ENCODE results near the gene GAS7.
A peak's percentile ranks its signal among the peaks of the same experiment; 100 is the strongest.

GAS7 gene

DNA sequence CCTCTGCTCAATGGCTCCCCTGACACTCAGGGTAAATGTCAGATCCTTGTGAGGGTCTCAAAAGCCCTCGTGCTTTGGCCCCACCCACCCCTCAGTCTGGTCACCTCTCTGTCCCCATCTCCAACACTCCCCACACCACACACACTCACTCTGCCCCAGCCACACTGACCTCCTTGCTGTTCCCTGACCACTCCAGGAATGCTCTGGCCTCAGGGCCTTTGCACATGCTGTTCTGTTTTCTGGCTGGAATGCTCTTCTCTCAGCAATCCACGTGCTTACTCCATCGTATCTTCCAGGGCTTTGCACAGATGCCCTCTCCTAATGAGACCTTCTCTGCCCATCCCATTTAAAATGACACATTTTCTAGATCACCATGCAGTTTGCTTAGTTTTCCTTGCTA lies 28.2 kb downstream of the GAS7 start:
- no peak for DNase-seq

DNA sequence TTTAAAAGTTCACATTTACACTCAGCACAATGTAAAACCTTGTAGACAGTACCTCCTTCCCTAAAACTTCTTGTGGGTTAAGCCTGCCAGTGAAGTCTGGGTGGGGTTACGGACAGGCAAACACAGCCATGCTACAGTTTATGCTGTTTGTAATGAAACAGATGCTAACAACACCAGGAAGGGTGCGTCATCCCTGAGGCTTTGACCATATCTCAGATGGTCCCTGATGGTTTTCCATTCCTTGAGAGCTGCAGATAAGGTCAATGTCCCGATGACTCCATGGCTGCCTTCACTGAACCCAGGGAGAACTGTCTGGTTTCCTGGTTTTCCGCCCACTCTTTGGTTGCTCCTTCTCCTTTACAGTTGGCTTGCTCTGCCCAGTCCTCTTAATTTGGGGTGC lies 29.1 kb downstream of the GAS7 start:
- no peak for DNase-seq

DNA sequence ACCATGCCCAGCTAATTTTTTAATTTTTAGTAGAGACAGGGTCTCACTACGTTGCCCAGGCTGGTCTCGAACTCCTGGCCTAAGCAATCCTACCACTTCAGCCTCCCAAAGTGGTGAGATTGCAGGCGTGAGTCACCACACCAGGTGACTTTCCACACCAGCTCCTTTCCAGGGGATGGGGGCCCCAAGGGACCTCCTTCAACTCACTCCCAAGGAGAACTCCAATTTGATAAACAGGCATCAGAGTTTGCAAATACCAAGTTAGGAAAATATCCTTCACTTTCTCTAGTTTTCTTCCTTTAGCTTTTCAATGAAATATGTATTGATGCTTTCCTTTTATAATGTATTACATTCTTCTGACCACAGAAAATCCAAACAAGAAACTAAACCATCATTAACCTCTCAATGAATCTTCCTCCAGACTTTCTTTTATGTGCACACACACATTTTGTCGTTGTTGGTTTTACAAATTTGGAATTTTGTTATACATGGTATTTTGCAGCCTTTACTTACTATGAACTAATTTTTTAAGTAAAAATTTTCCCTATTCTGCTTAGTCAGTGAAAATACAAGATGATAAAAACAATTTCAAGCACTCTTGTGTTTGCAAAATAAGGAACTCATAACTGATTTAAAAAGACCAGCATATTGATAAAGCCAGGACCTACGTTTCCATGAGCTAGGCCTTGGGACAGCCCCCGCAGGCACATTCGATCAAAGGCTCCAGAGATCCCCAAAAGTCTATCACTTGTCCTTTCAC lies 32.0 kb downstream of the GAS7 start:
- DNase-seq, result no peak

DNA sequence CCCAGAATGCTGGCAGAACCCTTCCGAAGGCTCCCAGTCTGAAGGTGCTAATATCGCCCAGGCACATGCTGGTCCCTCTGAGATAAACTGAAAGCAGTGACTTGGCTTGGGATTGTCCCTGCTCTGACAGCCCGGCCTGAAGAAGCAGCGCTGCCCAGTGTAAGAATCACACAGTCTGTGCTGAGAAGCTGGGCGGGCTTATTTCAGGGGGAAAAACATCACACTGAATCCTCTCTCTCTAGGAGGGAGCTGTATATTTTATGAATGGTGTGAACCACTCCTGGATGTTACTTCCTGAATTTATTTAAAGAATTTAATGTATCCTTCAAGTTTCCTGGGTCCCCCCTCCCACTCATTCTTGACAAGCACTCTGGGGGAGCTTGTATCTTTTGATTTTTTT lies 36.3 kb downstream of the GAS7 start:
- no peak for DNase-seq

DNA sequence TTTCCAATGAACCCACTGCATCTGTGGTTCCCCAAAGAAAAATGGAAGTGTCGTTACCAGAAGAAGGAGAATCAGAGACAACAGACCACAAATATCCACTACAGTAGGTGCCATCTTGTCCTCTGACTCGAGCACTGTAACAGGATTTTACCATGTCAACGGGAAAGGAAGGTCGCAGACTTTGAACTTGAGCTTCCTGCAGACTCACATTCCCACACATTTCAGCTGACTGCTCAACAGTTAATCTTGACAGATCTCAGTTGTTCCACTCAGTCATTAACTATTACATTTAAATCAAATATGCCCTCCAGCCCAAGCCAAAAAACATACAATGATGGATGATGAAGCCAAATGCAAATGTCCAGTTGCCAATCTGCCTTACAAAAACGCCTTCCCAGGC lies 37.0 kb downstream of the GAS7 start:
- DNase-seq, result no peak

DNA sequence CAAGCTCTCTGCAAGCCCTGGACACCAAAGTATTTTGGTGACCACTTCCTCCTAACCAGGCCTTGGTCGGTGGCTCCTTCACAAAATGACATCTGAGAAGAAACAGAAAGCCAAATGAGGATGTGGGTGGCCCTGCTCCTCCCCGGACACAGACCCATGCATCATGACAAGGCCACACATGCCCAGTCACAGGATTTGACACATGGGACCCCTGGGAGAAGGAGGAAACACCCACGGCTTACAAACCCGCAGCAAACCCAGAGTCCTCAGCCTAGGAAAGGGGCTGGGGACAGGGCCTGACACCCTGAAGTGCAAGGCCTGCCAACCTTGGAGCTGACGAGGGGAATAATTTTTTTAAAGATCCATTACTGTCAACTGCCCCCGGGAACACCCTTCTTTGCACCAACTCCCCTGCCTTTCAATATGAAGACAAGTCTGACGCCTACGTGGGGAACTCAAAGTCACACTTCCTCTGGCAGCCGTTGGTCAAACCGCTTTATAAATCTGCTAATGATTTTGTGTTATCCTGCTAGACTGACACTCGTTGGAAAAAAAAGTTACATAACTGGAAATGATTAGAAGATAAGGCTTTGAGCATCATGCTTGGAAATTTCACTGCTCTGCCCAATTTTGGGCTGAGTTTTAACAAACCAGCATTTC lies 41.3 kb downstream of the GAS7 start:
- peak in 1 of 2 donors; percentile 40 for DNase-seq

DNA sequence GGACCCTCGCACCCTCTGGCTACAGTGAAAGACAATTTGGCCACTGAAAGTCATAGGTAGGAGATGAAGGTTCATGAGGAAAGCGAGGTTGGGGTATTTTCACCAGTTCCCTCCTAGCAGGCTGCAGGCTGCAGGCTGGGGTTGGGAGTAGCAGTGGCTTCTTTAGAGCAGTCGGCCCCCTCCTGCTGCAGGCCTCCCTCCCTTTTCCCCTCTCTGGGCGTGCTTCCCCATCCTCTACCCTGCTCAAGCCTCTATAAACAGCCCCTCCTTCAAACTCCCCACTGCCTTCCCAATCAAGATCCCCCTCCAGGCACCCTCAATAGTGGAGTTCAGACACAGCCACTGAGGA lies 41.8 kb downstream of the GAS7 start:
- DNase-seq, result no peak

DNA sequence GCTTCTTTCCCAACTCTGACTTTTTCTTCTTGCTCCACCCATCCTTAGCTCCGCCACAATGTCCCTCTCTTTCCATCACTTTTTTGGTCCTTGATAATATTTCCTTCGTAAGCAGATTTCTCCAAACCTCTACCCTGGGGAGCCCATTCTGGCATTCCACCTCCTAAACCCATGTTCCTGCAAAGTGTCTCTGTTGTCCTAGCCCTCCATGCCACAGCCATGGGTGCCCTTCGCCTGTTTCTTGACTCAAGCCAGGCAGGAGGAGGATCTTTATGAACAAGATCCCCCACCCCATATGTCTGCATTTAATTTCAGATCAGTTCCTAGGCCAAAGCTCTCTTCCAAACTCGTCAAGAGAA lies 42.4 kb downstream of the GAS7 start:
- no peak for DNase-seq

DNA sequence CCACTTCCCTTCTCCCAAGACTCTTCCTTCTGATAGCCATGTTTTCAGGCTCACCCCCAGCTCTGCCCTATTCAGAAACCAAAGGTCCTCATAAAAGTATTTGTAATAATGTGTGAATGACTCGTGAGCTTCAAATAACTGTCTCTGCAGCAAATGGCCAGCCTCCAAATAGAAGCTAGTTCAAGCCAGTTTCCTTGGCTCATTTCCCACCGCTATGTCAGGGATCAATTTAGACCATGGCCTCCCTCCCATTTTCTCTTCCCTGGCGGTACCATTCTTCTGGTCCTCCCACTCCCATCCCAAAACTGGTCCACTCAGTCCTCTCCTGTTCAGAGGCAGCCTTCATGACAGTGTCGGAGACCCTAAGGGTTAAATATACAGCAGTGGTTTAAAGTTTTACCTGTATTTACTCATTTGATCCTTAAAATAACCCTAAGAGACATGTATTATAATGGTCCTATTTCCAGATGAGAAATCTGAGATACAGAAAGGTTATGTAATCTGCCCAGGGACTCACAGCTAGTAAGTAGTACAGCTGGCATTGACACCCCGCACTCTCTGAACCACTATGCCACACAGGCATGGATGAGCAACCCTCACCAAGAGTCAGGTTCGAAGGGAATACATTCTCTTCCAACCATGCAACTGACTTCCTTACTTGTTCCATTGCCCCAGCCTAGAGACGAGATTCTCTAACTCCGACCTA lies 42.9 kb downstream of the GAS7 start:
- DNase-seq, result no peak

DNA sequence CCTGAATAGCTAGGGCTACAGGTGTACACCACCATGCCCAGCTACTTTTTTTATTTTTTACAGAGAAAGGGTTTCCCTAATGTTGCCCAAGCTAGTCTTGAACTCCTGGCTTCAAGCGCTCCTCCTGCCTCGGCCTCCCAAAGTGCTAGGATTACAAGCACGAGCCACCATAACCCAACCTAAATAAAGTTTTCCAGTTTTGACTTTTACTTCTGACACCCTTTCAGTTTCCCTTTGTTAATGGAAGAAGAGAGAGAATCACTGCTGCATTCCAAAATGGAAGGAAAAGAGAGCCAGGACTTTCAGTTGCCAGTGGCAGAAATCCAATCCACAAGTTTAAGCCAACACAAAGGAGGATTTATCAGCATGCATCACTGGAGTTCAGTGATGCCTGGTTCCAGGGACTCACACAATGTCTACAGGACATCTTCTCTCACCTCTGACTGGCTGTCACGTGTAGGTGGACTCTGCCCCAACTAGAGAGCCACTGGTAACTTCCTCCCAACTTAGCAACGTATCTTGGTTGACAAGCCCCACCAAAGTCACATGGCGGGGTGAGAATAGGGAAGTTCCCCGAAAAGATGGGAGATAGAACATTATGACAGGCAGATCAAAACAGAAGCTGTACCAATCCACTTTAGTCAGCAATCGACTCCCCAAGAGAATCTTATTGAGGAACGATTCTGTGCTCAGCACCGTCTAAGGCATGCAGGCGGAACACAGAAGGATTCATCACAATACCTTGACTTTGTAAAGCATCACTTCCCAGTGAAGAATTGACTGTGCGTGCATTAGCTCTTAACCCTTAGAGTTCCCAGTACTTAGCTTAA lies 46.5 kb downstream of the GAS7 start:
- DNase-seq, result peak in 1 of 2 donors; percentile 14

DNA sequence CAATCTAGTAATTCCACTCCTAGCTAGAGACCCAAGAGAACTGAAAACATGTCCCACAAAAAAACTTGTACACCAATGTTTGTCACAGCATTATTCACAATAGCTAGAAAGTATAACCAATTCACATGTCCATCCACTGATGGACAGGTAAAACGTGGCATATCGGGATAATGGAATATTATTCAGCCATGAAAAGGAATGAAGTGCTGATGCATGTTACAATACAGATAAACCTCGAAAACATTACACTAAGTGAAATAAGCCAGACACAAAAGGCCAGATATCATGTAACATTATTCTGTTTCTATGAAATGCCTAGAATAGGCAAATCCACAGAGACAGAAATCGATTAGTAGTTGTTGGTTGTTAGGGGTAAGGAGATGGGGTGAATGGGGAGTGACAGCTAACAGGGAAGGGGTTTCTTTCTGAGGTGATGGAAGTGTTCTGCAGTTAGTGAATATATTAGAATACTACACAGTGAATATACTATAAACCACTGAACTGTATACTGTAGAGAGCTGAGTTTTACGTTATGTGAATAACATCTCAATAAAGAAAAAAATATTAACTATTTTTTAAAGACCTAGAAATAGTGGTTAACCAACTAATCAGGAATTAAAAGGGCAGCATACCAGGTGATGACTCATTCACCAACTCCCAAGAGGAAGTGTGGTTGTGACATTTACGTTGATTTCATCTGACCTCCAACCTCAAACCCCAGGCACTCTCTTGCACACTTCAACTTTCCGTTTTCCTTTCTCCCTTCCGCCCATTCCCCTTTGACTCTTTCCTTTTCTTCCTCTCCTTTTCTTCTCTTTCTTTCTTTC lies 48.6 kb downstream of the GAS7 start:
- DNase-seq, result no peak

DNA sequence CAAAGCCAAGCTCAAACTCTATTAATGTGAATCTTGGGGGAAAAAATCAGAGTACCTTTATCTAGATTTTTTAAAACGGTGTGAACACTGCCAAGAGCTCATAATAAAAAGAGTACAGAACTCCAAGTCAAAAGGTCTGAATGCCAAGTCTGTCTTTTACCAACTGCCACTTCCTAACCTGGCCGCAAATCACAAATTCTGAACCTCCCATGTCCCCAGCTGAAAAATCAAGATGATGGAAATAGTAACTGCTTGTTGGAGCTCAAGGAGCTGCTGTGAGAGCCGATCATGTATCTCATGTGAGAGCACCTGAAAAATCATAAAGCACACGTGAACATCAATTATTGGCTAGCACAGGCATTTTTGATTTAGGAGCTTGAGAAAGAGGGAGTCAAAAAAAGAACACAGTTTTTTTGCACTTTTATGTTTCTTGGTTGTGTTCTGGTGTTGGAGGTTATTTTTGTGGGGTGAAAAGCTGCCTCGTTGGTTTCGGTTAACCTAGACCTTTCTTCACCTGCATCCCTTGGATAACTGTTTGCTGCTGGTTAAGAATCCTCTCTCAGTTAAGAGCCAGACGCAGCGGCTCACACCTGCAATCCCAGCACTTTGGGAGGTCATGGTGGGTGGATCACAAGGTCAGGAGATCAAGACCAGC lies 50.5 kb downstream of the GAS7 start:
- no peak for DNase-seq

DNA sequence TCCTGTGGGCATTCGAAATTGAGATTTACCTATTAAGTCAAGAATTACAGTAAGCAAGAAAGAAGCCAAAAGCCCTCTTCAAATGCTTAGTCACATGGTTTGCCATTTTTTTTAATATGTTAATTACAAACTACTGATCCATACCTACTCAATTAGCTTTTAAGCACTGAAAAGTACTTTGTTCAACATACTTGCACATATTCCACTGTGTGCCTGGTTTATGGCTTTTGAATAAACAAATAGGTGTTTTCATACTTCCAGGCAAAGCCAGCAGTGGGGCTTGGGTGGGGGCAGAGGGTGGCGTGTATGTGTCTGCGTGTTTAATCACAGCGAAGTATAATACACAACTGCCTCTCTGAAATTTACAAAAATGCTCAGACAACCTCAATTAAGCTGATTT lies 51.4 kb downstream of the GAS7 start:
- DNase-seq, result no peak

DNA sequence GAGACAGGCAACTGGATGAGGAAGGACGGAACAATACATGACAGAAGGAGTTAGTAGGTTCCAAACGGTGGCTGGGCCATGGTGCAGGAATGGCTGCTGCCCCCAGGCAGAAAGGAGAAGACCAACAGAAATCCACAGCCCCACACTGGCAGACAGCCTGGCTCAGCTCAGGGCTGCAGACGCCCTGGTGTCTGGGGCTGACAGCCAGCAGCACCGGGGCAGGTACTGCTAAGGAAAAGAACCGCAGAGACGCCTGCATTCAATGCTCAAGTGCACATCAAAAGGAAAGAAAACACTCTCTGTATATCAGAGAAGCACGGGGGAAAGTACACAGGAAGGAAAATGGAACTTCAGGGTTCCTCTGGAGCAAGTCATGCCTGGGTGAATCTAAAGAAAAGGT lies 53.4 kb downstream of the GAS7 start:
- DNase-seq, result no peak

DNA sequence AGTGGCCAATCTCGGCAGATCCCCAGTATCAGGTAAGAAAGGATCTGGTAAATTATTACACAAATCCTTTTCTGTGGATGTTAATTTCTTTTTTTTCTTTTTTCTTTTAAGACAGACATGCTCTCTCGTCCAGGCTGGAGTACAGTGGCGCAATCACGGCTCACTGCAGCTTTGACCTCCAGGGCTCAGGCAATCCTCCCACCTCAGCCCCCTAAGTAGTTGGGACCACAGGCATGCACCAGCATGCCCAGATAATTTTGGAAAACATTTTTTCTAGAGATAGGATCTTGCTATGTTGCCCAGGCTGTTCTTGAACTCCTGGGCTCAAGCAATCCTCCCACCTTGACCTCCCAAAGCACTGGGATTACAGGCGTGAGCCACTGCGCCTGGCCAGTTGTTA lies 54.0 kb downstream of the GAS7 start:
- no peak for DNase-seq

DNA sequence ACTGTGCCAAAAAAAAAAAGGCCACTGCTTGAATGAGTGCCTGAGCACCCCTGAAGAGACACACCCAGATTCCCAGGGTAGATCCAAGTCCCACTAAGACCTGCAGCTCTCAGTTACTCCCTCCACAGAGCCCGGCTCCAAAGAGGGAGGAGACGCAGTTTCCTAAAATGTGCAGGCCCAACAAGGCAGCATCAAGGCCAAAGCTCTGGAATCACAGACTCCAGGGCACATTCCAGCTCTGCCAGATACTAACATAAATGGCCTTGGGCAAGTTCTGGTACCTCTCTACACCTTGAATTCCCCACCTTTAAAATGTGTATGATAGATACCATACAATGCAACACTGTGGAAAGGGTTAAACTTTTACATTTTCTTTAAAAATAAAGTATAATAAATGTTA lies 57.0 kb downstream of the GAS7 start:
- DNase-seq, result no peak

DNA sequence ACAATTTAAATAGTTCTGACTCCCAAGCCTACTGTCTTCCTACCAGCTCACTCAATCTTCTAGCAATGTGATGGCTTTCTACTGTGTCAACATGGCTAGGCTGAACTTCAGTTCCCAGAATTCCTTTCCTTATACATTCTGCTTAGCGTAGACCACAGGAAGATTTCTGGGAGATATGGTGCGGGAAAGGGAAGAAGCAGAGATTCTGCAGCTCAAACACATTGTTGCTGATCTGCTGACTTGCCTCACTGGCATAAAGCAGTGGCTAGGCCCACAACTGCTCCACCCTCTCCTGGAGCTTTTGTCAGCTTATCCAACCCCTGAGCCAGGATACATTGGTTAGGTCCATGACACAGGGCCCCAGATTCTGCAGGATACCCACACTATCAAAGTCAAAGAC lies 58.8 kb downstream of the GAS7 start:
- no peak for DNase-seq

DNA sequence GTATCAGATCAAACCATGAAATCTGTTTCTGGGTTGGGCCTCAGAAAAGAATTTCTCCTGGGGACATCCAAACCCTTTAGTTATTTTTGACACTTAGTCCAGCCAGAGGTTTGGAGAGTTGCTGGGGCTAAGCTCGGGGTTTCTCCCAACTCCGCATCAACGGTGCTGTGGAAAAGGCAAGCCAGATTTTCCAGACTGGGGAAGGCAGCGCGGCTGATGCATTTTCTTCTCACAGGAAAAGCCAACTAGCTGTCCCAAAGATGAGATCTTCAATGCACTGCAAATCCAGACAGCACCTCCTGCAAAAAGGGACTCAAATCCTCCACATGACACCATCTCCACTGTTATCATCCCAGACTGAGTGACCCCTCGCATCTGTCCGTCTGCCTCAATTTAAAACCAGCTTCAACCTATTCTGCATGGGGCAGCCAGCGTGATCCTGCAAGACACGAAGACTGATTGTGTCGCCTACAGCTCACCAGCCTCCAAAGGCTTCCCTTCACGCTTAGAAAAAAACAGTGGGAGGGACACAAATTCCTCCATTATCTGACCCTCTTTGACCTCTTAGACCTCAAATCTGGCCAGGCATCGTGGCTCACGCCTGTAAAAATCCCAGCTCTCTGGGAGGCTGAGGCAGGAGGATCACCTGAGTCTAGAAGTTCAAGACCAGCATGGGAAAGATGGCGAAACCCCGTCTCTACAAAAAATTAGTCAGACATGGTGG lies 62.0 kb downstream of the GAS7 start:
- no peak for DNase-seq

DNA sequence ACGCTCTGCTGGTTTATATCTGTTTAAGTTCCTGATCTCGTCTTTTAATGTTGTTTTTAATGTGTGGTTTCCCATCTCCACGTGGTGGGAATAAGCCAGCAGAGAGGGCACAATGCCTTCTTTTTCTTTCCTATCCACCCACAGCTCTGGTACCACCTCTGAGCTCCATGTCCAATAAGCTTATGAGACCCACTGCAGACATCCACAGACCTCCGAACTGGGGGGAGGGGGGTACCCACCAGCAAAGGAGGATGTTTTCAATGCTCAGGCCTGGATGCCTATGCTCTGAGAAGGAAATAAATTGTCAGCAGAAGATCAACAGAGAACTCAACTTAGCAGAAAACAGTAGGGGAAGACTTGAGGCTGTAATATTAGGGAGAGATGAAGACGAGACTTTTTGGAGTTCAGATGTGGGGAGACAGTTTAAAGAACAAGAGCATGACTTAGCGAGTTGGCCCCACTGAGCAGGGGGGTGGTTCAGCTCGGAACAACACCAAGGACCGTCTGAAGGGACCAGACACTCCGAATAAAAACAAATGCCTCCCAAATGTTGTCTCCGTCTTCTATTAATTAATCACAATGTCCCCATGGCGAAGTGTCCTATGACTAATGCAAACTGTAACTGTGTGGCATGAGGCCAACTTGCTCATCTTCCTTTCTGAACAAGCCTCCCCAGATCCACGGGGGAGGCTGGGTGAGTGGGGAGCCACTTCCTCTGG lies 62.7 kb downstream of the GAS7 start:
- no peak for DNase-seq

DNA sequence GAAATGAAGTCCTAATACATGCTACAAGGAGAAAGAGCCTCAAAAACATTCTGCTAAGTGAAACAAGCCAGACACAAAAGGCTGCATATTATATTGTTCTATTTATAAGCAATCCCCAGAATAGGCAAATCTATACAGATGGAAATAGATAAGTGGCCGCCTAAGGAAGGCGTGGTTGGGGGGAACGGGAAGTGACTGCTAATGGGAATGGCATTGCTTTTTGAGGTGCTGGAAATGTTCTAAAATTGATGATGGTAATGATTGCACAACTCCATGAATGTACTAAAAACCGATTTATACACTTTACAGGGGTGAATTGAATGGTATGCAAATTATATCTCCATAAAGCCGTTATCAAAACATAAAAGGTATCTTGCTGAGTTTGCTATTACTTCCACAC lies 67.7 kb downstream of the GAS7 start:
- DNase-seq, result no peak

DNA sequence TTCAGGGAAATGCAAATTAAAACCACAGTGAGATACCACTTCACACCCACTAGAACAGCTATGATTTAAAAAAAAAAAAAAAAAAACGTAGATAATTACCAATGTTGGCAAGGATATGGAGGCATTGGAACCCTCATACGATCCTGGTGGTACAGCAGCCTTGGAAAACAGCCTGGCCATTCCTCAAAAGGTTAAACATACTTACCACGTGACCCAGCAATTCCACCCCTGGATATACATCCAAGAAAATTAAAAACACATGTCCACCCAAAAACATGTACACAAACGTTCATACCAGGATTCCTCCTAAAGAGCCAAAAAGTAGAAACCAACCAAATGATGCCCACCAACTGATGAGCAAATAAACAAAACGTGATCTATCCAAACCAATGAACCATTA lies 68.1 kb downstream of the GAS7 start:
- DNase-seq, result no peak
